ENCODE measurements around the gene TUBGCP2.

Gene TUBGCP2

GRCh38 chr10:133335246-133336117 is 26.8 kb upstream of the TUBGCP2 start:
- H3K4me2 ChIP-seq (ENCODE audit: low read depth, low read length, poor library complexity, severe bottlenecking): no peak overlapping the region
- no peak overlapping the region for H3K27ac ChIP-seq (ENCODE audit: low read depth, low read length)
- H3K9me2 ChIP-seq (replicated peaks; ENCODE audit: insufficient read depth, low read length): no peaks in the 10 kb centered on the region
- no peaks in the 10 kb centered on the region for H3K27me3 ChIP-seq (ENCODE audit: low read length)
- H3K9ac ChIP-seq (ENCODE audit: low read length): no peak overlapping the region
- no peak overlapping the region for H2AFZ ChIP-seq (ENCODE audit: low read depth, low read length, severe bottlenecking)
- H3K9me3 ChIP-seq (ENCODE audit: insufficient read depth, low read length): no peaks in the 10 kb centered on the region; the same call in 1 of the 2 replicates
- TF ChIP-seq EZH2phosphoT487 (conservative IDR thresholded peaks at IDR 0.05; ENCODE audit: low read length): no peak
- TF ChIP-seq, protein P1, sequence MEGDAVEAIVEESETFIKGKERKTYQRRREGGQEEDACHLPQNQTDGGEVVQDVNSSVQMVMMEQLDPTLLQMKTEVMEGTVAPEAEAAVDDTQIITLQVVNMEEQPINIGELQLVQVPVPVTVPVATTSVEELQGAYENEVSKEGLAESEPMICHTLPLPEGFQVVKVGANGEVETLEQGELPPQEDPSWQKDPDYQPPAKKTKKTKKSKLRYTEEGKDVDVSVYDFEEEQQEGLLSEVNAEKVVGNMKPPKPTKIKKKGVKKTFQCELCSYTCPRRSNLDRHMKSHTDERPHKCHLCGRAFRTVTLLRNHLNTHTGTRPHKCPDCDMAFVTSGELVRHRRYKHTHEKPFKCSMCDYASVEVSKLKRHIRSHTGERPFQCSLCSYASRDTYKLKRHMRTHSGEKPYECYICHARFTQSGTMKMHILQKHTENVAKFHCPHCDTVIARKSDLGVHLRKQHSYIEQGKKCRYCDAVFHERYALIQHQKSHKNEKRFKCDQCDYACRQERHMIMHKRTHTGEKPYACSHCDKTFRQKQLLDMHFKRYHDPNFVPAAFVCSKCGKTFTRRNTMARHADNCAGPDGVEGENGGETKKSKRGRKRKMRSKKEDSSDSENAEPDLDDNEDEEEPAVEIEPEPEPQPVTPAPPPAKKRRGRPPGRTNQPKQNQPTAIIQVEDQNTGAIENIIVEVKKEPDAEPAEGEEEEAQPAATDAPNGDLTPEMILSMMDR (IDR thresholded peaks at IDR 0.05; ENCODE audit: insufficient read depth, low read length, poor library complexity, severe bottlenecking): no peak
- no peaks in the 10 kb centered on the region for H4K20me1 ChIP-seq (ENCODE audit: low read depth, low read length)
- no peaks in the 10 kb centered on the region for H3F3A ChIP-seq (ENCODE audit: insufficient read depth)
- no peaks in the 10 kb centered on the region for H3K79me2 ChIP-seq (ENCODE audit: insufficient read depth, low read length)
- no peak overlapping the region for H3K4me3 ChIP-seq (ENCODE audit: insufficient read depth, low read length, poor library complexity, severe bottlenecking)
- no peaks in the 10 kb centered on the region for H3K36me3 ChIP-seq (ENCODE audit: low read length)

- no peaks in the 10 kb centered on the region for H3K27me3 ChIP-seq (ENCODE audit: low read length)
- H3K79me2 ChIP-seq (ENCODE audit: insufficient read depth, low read length): no peaks in the 10 kb centered on the region
These were observed 26.0 kb upstream of the TUBGCP2 start for GRCh38 chr10:133334503-133335245.

DNA sequence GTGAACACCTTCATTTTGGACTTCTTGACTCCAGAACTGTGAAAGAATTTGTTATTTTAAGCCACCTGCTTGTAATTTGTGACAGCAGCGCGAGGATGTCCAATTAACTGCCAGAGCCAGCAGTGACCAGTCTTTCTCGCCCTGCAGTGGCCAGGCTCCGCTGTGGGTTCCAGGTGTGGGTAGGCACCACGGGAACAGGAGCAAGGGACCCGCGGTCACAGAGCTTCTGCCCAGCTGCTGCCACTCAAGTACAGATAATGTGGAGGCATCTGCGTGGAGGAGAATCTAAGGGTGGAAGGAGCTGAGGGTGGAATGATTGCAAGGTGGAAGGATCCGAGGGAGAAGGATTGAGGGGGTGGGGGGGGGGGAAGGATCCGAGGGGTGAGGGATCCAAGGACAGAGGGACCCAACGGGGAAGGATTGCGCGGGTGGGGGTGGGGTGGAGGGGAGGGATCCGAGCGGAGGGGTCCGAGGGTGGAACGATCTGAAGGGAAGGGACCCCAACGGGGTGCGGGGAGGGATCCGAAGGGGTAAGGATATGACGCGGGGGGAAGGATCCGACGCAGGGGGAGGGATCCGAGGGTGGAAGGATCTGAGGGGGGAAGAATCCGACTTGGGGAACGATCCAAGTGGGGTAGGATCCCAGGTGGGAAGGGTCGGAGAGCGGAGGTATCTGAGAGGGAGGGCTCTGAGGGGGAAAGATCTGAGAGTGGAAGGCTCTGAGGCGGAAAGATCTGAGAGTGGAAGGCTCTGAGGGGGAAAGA is 24.4 kb upstream of the TUBGCP2 start:
- Histone ChIP-seq H3K4me2 (ENCODE audit: low read depth, low read length, poor library complexity, severe bottlenecking) (no peak overlapping the region), H3F3A (ENCODE audit: insufficient read depth) (0 out of 2 replicates have a peak, but pooled peaks cover 5% of the 10 kb centered on the region), H3K27ac (ENCODE audit: low read depth, low read length) (no peak overlapping the region), H2AFZ (ENCODE audit: low read depth, low read length, severe bottlenecking) (no peak overlapping the region), H4K20me1 (ENCODE audit: low read depth, low read length) (no peaks in the 10 kb centered on the region), H3K9me2 (replicated peaks; ENCODE audit: insufficient read depth, low read length) (no peaks in the 10 kb centered on the region), H3K79me2 (ENCODE audit: insufficient read depth, low read length) (no peaks in the 10 kb centered on the region), H3K4me3 (ENCODE audit: insufficient read depth, low read length, poor library complexity, severe bottlenecking) (no peak overlapping the region), H3K9ac (ENCODE audit: low read length) (no peak overlapping the region), H3K9me3 (ENCODE audit: insufficient read depth, low read length) (no peaks in the 10 kb centered on the region; the same call in 1 of the 2 replicates), H3K36me3 (ENCODE audit: low read length) (no peaks in the 10 kb centered on the region), H3K27me3 (ENCODE audit: low read length) (no peaks in the 10 kb centered on the region)
- TF ChIP-seq, protein P1 (IDR thresholded peaks at IDR 0.05; ENCODE audit: insufficient read depth, low read length, poor library complexity, severe bottlenecking): no peak
- TF ChIP-seq EZH2phosphoT487 (conservative IDR thresholded peaks at IDR 0.05; ENCODE audit: low read length): no peak

More at GRCh38 chr10:133334503-133335245, 26.0 kb upstream of the TUBGCP2 start:
- Histone ChIP-seq H3K36me3 (ENCODE audit: low read length) (no peaks in the 10 kb centered on the region), H3F3A (ENCODE audit: insufficient read depth) (no peaks in the 10 kb centered on the region), H3K9me2 (replicated peaks; ENCODE audit: insufficient read depth, low read length) (no peaks in the 10 kb centered on the region), H2AFZ (ENCODE audit: low read depth, low read length, severe bottlenecking) (no peak overlapping the region), H3K9me3 (ENCODE audit: insufficient read depth, low read length) (no peaks in the 10 kb centered on the region; the same call in 1 of the 2 replicates), H3K27ac (ENCODE audit: low read depth, low read length) (no peak overlapping the region), H4K20me1 (ENCODE audit: low read depth, low read length) (no peaks in the 10 kb centered on the region), H3K4me3 (ENCODE audit: insufficient read depth, low read length, poor library complexity, severe bottlenecking) (no peak overlapping the region), H3K9ac (ENCODE audit: low read length) (no peak overlapping the region), H3K4me2 (ENCODE audit: low read depth, low read length, poor library complexity, severe bottlenecking) (no peak overlapping the region)
- TF ChIP-seq EZH2phosphoT487 (conservative IDR thresholded peaks at IDR 0.05; ENCODE audit: low read length): no peak
- TF ChIP-seq, protein P1 (IDR thresholded peaks at IDR 0.05; ENCODE audit: insufficient read depth, low read length, poor library complexity, severe bottlenecking): no peak

Data from SU-DHL-6 (cell line).